Progenitor cell of endocrine pancreas (in vitro differentiated cells): ENCODE results near the gene UBE3D. TPM values are rescaled to one million over a fixed set of nuclear protein-coding genes. Genes with fewer than 3 reads are reported as not detected.

Source experiments
- DNase-seq: peaks from one replicate; pipeline ENCODE4 v3.0.0; 2021; ENCODE audit warnings: low spot score; ENCODE audit not compliant: unreplicated experiment
- H3K27ac Mint-ChIP-seq: 2 replicates; pipeline ENCODE4 v1.8.0; 2021; ENCODE audit warnings: mild to moderate bottlenecking, moderate library complexity, mixed read lengths
- H3K27me3 Mint-ChIP-seq: 2 replicates; pipeline ENCODE4 v1.8.0; 2021; ENCODE audit warnings: mixed read lengths
- H3K36me3 Mint-ChIP-seq: 2 replicates; pipeline ENCODE4 v1.8.0; 2022; ENCODE audit warnings: mixed read lengths; ENCODE audit not compliant: insufficient read depth
- H3K4me1 Mint-ChIP-seq: 2 replicates; pipeline ENCODE4 v1.8.0; 2021; ENCODE audit warnings: low read depth, mixed read lengths
- H3K4me3 Mint-ChIP-seq: 2 replicates; pipeline ENCODE4 v1.8.0; 2021; ENCODE audit warnings: low read depth, mild to moderate bottlenecking, moderate library complexity, mixed read lengths
- H3K9me3 Mint-ChIP-seq: 2 replicates; pipeline ENCODE4 v1.8.0; 2021; ENCODE audit warnings: low read depth, mixed read lengths
- total RNA-seq: library from RNA; stranded (reverse); gene quantifications from 2 replicates; pipeline ENCODE4 v1.2.1, GENCODE V29; 2021
- TF ChIP-seq, protein P1 (sequence below): fragments of 200-600 bp; sonication (generic); IDR thresholded peaks from one replicate; pipeline ENCODE4 v1.5.0; 2021; ENCODE audit warnings: antibody characterized with exemption, mild to moderate bottlenecking; ENCODE audit not compliant: unreplicated experiment

UBE3D gene
- total RNA-seq, 1 donor from 2014 or later: 15.5 TPM

DNA sequence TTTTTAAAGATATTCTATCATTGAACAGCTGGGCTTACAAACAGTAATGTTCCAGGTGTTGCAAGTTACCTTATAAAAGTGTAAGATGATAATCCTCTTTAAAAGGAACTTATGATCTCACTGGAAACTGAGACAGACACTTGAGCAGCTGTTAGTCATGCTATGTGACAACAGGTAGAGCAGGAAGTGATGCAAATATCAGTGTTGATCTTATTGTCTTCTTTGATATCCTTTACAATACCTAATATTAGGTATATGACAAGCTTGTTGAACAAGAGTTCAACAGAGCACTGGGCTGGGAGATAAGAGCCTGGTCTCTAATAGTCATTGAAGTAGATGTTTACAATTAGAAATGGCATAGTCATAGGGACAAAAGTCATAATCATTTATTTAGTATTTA lies 150.0 kb downstream of the UBE3D start:
- Mint-ChIP-seq H3K9me3 (peaks cover 7% of the 10 kb centered on the region), H3K36me3 (peaks cover 19% of the 10 kb centered on the region), H3K4me3 (no peak overlapping the region), H3K27ac (no peak overlapping the region), H3K27me3 (no peaks in the 10 kb centered on the region), H3K4me1 (peaks cover 25% of the 10 kb centered on the region)
- DNase-seq: no peak
- TF ChIP-seq, protein P1, sequence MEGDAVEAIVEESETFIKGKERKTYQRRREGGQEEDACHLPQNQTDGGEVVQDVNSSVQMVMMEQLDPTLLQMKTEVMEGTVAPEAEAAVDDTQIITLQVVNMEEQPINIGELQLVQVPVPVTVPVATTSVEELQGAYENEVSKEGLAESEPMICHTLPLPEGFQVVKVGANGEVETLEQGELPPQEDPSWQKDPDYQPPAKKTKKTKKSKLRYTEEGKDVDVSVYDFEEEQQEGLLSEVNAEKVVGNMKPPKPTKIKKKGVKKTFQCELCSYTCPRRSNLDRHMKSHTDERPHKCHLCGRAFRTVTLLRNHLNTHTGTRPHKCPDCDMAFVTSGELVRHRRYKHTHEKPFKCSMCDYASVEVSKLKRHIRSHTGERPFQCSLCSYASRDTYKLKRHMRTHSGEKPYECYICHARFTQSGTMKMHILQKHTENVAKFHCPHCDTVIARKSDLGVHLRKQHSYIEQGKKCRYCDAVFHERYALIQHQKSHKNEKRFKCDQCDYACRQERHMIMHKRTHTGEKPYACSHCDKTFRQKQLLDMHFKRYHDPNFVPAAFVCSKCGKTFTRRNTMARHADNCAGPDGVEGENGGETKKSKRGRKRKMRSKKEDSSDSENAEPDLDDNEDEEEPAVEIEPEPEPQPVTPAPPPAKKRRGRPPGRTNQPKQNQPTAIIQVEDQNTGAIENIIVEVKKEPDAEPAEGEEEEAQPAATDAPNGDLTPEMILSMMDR: no peak

- Mint-ChIP-seq H3K36me3 (peaks cover 13% of the 10 kb centered on the region), H3K4me3 (no peak overlapping the region), H3K9me3 (peaks cover 4% of the 10 kb centered on the region), H3K27ac (peak overlapping the region; percentile 39), H3K4me1 (peaks cover 37% of the 10 kb centered on the region), H3K27me3 (no peaks in the 10 kb centered on the region)
- TF ChIP-seq, protein P1: no peak
- DNase-seq: no peak
Observed at GRCh38 chr6:82914511-82914910, 151.1 kb downstream of the UBE3D start.

DNA sequence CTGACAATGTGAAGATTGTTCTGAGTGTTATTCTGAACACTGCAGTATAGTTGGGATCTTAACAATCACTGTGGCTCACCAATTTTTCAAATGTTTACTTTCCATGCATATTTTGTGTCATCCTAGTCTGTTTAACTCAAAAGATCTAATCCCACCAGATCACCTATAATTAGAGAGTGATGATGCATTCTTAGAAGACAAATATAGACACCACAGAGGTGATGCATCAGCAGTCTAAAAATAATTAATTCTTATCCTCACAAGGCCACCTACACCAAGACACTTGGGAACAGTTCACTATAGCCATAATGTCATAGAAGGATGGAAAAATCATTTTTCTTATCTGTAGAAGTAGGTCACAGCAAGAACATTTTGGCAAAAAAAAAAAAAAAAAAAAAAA lies 154.8 kb downstream of the UBE3D start:
- TF ChIP-seq, protein P1: no peak
- Mint-ChIP-seq H3K4me1 (peaks cover 29% of the 10 kb centered on the region), H3K9me3 (no peaks in the 10 kb centered on the region), H3K27ac (no peak overlapping the region), H3K4me3 (no peak overlapping the region), H3K27me3 (no peaks in the 10 kb centered on the region), H3K36me3 (no peaks in the 10 kb centered on the region)
- DNase-seq: no peak

GRCh38 chr6:82910395-82910794 lies 155.2 kb downstream of the UBE3D start:
- no peak overlapping the region for H3K4me3 Mint-ChIP-seq
- no peaks in the 10 kb centered on the region for H3K27me3 Mint-ChIP-seq
- H3K27ac Mint-ChIP-seq: peak overlapping the region; percentile 54
- H3K9me3 Mint-ChIP-seq: no peaks in the 10 kb centered on the region
- H3K4me1 Mint-ChIP-seq: peaks cover 29% of the 10 kb centered on the region
- H3K36me3 Mint-ChIP-seq: no peaks in the 10 kb centered on the region
- DNase-seq: no peak
- TF ChIP-seq, protein P1: no peak

DNA sequence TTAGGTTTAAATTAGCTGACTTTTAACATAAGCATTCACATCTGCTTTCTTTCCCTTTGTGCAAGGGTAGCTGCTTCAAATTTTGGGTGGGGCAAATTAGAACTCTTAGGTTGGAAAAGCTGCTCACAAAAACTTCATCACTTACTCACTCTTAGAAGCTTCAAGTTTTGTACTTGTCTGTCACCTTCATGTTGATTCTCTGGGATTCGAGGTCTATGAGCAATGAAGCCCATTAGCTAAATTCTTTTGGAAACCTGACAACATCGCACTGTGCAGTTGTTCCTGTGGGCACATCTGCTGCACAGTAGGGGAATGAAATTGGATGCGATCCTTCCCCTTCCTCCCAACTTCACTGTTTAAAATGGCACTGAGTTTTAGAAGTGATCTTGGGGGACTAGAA lies 156.1 kb downstream of the UBE3D start:
- Mint-ChIP-seq H3K27me3 (no peaks in the 10 kb centered on the region), H3K4me3 (no peak overlapping the region), H3K4me1 (peaks cover 29% of the 10 kb centered on the region), H3K9me3 (no peaks in the 10 kb centered on the region), H3K36me3 (no peaks in the 10 kb centered on the region), H3K27ac (no peak overlapping the region)
- DNase-seq: no peak
- TF ChIP-seq, protein P1: no peak
